ENCODE data around the gene AGFG2.

DNA sequence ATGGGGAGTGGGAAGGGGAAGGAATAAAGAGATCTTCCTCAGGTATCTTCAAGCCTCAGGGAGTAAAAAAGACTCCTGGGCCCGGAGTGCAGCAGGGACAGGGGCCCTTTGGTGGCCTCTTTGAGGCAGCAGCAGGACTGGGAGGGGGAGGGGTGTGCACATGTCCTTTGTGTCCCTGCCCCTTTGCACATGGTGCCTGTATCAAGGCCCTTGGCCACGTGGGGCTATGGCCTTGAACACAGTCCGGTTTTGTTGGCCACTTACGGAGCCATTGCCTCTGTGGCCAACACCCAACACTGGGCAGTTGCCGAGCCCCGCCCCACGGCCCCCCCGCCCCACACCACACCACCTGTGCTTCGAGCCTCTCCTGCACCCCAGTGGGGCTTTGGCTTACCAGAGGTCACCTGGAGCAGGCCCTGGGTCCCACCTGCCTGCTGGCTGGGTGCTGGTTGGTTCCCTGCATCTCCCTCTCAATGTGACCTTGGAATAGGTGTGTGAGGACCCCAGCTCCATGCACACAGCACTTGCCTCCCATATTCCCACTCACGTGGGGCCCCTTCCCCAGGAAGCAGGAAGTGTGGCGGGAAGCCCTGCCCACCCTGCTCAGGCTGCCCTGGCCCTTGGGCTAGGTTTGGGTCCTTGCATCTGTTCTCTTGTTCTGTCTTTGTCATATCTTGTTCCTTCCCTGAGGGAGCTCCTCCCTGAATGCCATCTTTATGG is 29.3 kb downstream of the AGFG2 start:
- TF ChIP-seq, protein P1, sequence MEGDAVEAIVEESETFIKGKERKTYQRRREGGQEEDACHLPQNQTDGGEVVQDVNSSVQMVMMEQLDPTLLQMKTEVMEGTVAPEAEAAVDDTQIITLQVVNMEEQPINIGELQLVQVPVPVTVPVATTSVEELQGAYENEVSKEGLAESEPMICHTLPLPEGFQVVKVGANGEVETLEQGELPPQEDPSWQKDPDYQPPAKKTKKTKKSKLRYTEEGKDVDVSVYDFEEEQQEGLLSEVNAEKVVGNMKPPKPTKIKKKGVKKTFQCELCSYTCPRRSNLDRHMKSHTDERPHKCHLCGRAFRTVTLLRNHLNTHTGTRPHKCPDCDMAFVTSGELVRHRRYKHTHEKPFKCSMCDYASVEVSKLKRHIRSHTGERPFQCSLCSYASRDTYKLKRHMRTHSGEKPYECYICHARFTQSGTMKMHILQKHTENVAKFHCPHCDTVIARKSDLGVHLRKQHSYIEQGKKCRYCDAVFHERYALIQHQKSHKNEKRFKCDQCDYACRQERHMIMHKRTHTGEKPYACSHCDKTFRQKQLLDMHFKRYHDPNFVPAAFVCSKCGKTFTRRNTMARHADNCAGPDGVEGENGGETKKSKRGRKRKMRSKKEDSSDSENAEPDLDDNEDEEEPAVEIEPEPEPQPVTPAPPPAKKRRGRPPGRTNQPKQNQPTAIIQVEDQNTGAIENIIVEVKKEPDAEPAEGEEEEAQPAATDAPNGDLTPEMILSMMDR (IDR thresholded peaks at IDR 0.05) = no peak
- TF ChIP-seq POLR2AphosphoS5 (IDR thresholded peaks at IDR 0.05) (no peak), POLR2A (IDR thresholded peaks at IDR 0.05) (no peak), EP300 (IDR thresholded peaks at IDR 0.05) (no peak)
